Fibroblast of lung (primary cell): ENCODE data around the gene MTCH1.

ENCODE experiments used
- CTCF ChIP-seq, 2 donors: IDR thresholded peaks in 1 of 2; conservative IDR thresholded peaks in 1 of 2; 1 replicate in 1 of 2; 2 replicates in 1 of 2; pipeline ENCODE4 v1.5.1; 2011 to 2012; ENCODE audit warnings: low read length in 2 of 2, control low read depth in 1 of 2, inconsistent platforms in 1 of 2, low read depth in 1 of 2, mild to moderate bottlenecking in 1 of 2
- EZH2 ChIP-seq: IDR thresholded peaks from 2 replicates; pipeline ENCODE4 v1.5.1; 2012; ENCODE audit warnings: low read length, control low read depth, mild to moderate bottlenecking; ENCODE audit errors: missing control alignments

- no peak for TF ChIP-seq CTCF (conservative IDR thresholded peaks at IDR 0.05 in 1 of 2, IDR thresholded peaks at IDR 0.05 in 1 of 2; ENCODE audit: low read depth in 1 of 2, low read length in 2 of 2)
- TF ChIP-seq EZH2, result no peak
These were observed 9.1 kb downstream of the MTCH1 start for GRCh38 chr6:36976931-36977330.
